ENCODE measurements around the gene ST3GAL3.

Gene ST3GAL3

GRCh38 chr1:43910343-43910742, 203.0 kb downstream of the ST3GAL3 start:
- DNase-seq (ENCODE audit: extremely low read depth, insufficient read length), result no peak
- Histone ChIP-seq H3K27me3 (replicated peaks; ENCODE audit: control insufficient read depth, insufficient read depth, low read length) (no peaks in the 10 kb centered on the region), H3K36me3 (ENCODE audit: control insufficient read depth, insufficient read depth, low read length) (no peaks in the 10 kb centered on the region; the same call in 1 of the 2 replicates), H3K4me3 (replicated peaks; ENCODE audit: low read depth, low read length) (no peak overlapping the region)
- TF ChIP-seq CTCF (IDR thresholded peaks at IDR 0.05; ENCODE audit: insufficient read depth, low read length, poor library complexity, severe bottlenecking), result no peak

GRCh38 chr1:43912607-43913006, 205.3 kb downstream of the ST3GAL3 start:
- Histone ChIP-seq H3K4me3 (replicated peaks; ENCODE audit: low read depth, low read length) (no peak overlapping the region), H3K36me3 (ENCODE audit: control insufficient read depth, insufficient read depth, low read length) (no peaks in the 10 kb centered on the region; the same call in 1 of the 2 replicates), H3K27me3 (replicated peaks; ENCODE audit: control insufficient read depth, insufficient read depth, low read length) (no peaks in the 10 kb centered on the region)
- TF ChIP-seq CTCF (IDR thresholded peaks at IDR 0.05; ENCODE audit: insufficient read depth, low read length, poor library complexity, severe bottlenecking), result no peak
- DNase-seq (ENCODE audit: extremely low read depth, insufficient read length), result no peak

- no peak for TF ChIP-seq CTCF (IDR thresholded peaks at IDR 0.05; ENCODE audit: insufficient read depth, low read length, poor library complexity, severe bottlenecking)
- Histone ChIP-seq H3K4me3 (replicated peaks; ENCODE audit: low read depth, low read length) (no peak overlapping the region), H3K36me3 (ENCODE audit: control insufficient read depth, insufficient read depth, low read length) (no peaks in the 10 kb centered on the region; the same call in 1 of the 2 replicates), H3K27me3 (replicated peaks; ENCODE audit: control insufficient read depth, insufficient read depth, low read length) (no peaks in the 10 kb centered on the region)
- DNase-seq (ENCODE audit: extremely low read depth, insufficient read length), result no peak
Measured at GRCh38 chr1:43913051-43913501, 205.7 kb downstream of the ST3GAL3 start.

- Histone ChIP-seq H3K36me3 (ENCODE audit: control insufficient read depth, insufficient read depth, low read length) (no peaks in the 10 kb centered on the region; the same call in 1 of the 2 replicates), H3K27me3 (replicated peaks; ENCODE audit: control insufficient read depth, insufficient read depth, low read length) (no peaks in the 10 kb centered on the region), H3K4me3 (replicated peaks; ENCODE audit: low read depth, low read length) (no peak overlapping the region)
- DNase-seq (ENCODE audit: extremely low read depth, insufficient read length), result no peak
- TF ChIP-seq CTCF (IDR thresholded peaks at IDR 0.05; ENCODE audit: insufficient read depth, low read length, poor library complexity, severe bottlenecking), result no peak
Measured at GRCh38 chr1:43913666-43914360, 206.5 kb downstream of the ST3GAL3 start.

GRCh38 chr1:43914576-43915525, 207.5 kb downstream of the ST3GAL3 start:
- no peak overlapping the region for H3K4me3 ChIP-seq (replicated peaks; ENCODE audit: low read depth, low read length)
- no peak for DNase-seq (ENCODE audit: extremely low read depth, insufficient read length)
- no peak for TF ChIP-seq CTCF (IDR thresholded peaks at IDR 0.05; ENCODE audit: insufficient read depth, low read length, poor library complexity, severe bottlenecking)

More at GRCh38 chr1:43914576-43915525, 207.5 kb downstream of the ST3GAL3 start:
- no peaks in the 10 kb centered on the region for H3K27me3 ChIP-seq (replicated peaks; ENCODE audit: control insufficient read depth, insufficient read depth, low read length)
- no peaks in the 10 kb centered on the region for H3K36me3 ChIP-seq (ENCODE audit: control insufficient read depth, insufficient read depth, low read length)

Data from GM06990 (cell line).